Activated CD4-positive, alpha-beta T cell treated with anti-CD3 and anti-CD28 coated beads, Interleukin-2, amount 50 U/mL, for 1 hour (primary cell): Measurements from ENCODE around the gene PWWP2B.
"Not testable (repeated sequence)": the region's sequence is repeated elsewhere in the genome, so short reads cannot be mapped to it uniquely, and the experiment has no call there.

ENCODE experiments used
- DNase-seq: peaks from one replicate; pipeline ENCODE4 v3.0.0-alpha.2; 2020

The PWWP2B gene

GRCh38 chr10:132436096-132436495 lies 39.1 kb downstream of the PWWP2B start:
- not testable (repeated sequence) for DNase-seq

GRCh38 chr10:132436861-132437410 lies 39.9 kb downstream of the PWWP2B start:
- DNase-seq = no peak

- no peak for DNase-seq
Observed at GRCh38 chr10:132437541-132437950, 40.5 kb downstream of the PWWP2B start.

GRCh38 chr10:132438091-132439024 lies 41.4 kb downstream of the PWWP2B start:
- DNase-seq = no peak

GRCh38 chr10:132439025-132439388 lies 42.0 kb downstream of the PWWP2B start:
- DNase-seq = no peak

- DNase-seq = no peak
Observed at GRCh38 chr10:132439424-132440163, 42.6 kb downstream of the PWWP2B start.

- DNase-seq = no peak
Observed at GRCh38 chr10:132440791-132441565, 44.0 kb downstream of the PWWP2B start.

GRCh38 chr10:132441818-132442524 lies 45.0 kb downstream of the PWWP2B start:
- DNase-seq = no peak

GRCh38 chr10:132442636-132443035 lies 45.6 kb downstream of the PWWP2B start:
- DNase-seq = no peak

- peak; percentile 69 for DNase-seq
Observed at GRCh38 chr10:132443605-132443982, 46.6 kb downstream of the PWWP2B start.

GRCh38 chr10:132443983-132444876 lies 47.2 kb downstream of the PWWP2B start:
- no peak for DNase-seq

GRCh38 chr10:132444877-132445351 lies 47.9 kb downstream of the PWWP2B start:
- DNase-seq = no peak

- DNase-seq = no peak
Observed at GRCh38 chr10:132445516-132446194, 48.7 kb downstream of the PWWP2B start.

- DNase-seq = no peak
Observed at GRCh38 chr10:132446195-132446581, 49.2 kb downstream of the PWWP2B start.

- DNase-seq = peak; percentile 55
Observed at GRCh38 chr10:132446661-132447445, 49.9 kb downstream of the PWWP2B start.

GRCh38 chr10:132447446-132448247 lies 50.6 kb downstream of the PWWP2B start:
- peak; percentile 77 for DNase-seq

- DNase-seq = peak; percentile 45
Observed at GRCh38 chr10:132448248-132448731, 51.3 kb downstream of the PWWP2B start.

- no peak for DNase-seq
Observed at GRCh38 chr10:132449051-132449810, 52.2 kb downstream of the PWWP2B start.
